VCaP (cell line): ENCODE data around the gene AGXT2.

Experiments
- H3K27ac ChIP-seq: fragments of 450-650 bp; 2 replicates; pipeline ENCODE4 v1.5.1; 2017
- CTCF ChIP-seq: fragments of 450-650 bp; conservative IDR thresholded peaks from 2 replicates; pipeline ENCODE4 v1.5.1; 2017; ENCODE audit warnings: mild to moderate bottlenecking, moderate library complexity

The AGXT2 gene

GRCh38 chr5:35056686-35057085 lies 8.9 kb upstream of the AGXT2 start:
- TF ChIP-seq CTCF = no peak
- no peak overlapping the region for H3K27ac ChIP-seq

- no peak overlapping the region for H3K27ac ChIP-seq
- no peak for TF ChIP-seq CTCF
Observed at GRCh38 chr5:35052838-35053237, 5.1 kb upstream of the AGXT2 start.

GRCh38 chr5:35050541-35051126 lies 2.9 kb upstream of the AGXT2 start:
- H3K27ac ChIP-seq = no peak overlapping the region

GRCh38 chr5:35048910-35049309 lies 1.2 kb upstream of the AGXT2 start:
- no peak for TF ChIP-seq CTCF

More at GRCh38 chr5:35050541-35051126, 2.9 kb upstream of the AGXT2 start:
- no peak for TF ChIP-seq CTCF

GRCh38 chr5:35046774-35047173 lies 975 bp downstream of the AGXT2 start:
- TF ChIP-seq CTCF = no peak
- H3K27ac ChIP-seq = no peak overlapping the region

More at GRCh38 chr5:35048910-35049309, 1.2 kb upstream of the AGXT2 start:
- H3K27ac ChIP-seq = no peak overlapping the region

GRCh38 chr5:35045280-35045679 lies 2.5 kb downstream of the AGXT2 start:
- TF ChIP-seq CTCF = no peak
- no peak overlapping the region for H3K27ac ChIP-seq

GRCh38 chr5:35044649-35045048 lies 3.1 kb downstream of the AGXT2 start:
- H3K27ac ChIP-seq = no peak overlapping the region
- no peak for TF ChIP-seq CTCF
